GM12878 (cell line): ENCODE data around the gene NOTCH4. TPM values are rescaled to one million over a fixed set of nuclear protein-coding genes. Genes with fewer than 3 reads are reported as not detected.
A peak's percentile ranks its signal among the peaks of the same experiment; 100 is the strongest.

Source experiments
- ATAC-seq: fragments of 200-7000 bp; cut with Tn5 transposase; 3 replicates; pipeline ENCODE4 v1.9.1; 2020; ENCODE audit warnings: mild to moderate bottlenecking, moderate library complexity
- BruUV-seq: library from RNA; stranded (reverse); fragments of 400-500 nt; replicated peaks from 2 replicates; lab custom pipeline; 2021; lab: Mats Ljungman, UMichigan
- CTCF ChIA-PET: fragments of 300-600 bp; sonication (Branson Sonifier 250); formaldehyde crosslinking; extraction: SDS; loops from one replicate; lab custom pipeline; 2021; ENCODE audit warnings: inconsistent platforms; lab: Yijun Ruan, JAX
- POLR2A ChIA-PET: fragments of 350-600 bp; formaldehyde crosslinking; extraction: SDS; loops from one replicate; lab custom pipeline; 2021; ENCODE audit warnings: inconsistent platforms; lab: Charles Lee
- RAD21 ChIA-PET: fragments of 300-600 bp; sonication (Branson Sonifier 250); formaldehyde crosslinking; loops from one replicate; lab custom pipeline; 2023; ENCODE audit warnings: antibody characterized with exemption; ENCODE audit not compliant: unreplicated experiment; lab: Charles Lee
- SMC1A ChIA-PET: fragments of 300-600 bp; sonication (Branson Sonifier 250); formaldehyde crosslinking; loops from one replicate; lab custom pipeline; 2023; ENCODE audit not compliant: unreplicated experiment, uncharacterized antibody; lab: Charles Lee
- DNase-seq: peaks from one replicate; pipeline ENCODE4 v3.0.0-alpha.2; 2011; ENCODE audit warnings: low read depth, low spot score
- FAIRE-seq: peaks from 3 replicates; lab custom pipeline; 2011; peaks lifted over from hg19 to GRCh38; lab: Jason Lieb, UNC
- H2AFZ ChIP-seq: 2 replicates; pipeline ENCODE4 v1.6.0; 2011; ENCODE audit warnings: low read depth, low read length, control low read depth; ENCODE audit not compliant: control insufficient read depth
- H3K27ac ChIP-seq: 2 replicates; pipeline ENCODE4 v1.5.1; 2011; ENCODE audit warnings: control low read depth; ENCODE audit not compliant: control insufficient read depth, insufficient read depth
- H3K27me3 ChIP-seq, 2 experiments: replicated peaks in 1 of 2; 2 replicates each; pipeline versions ENCODE4 v1.6.0 to v1.6.1; 2011; ENCODE audit warnings: low read length in 1 of 2; ENCODE audit not compliant: control insufficient read depth in 2 of 2, insufficient read depth in 2 of 2
- H3K36me3 ChIP-seq, 2 experiments: 2 replicates each; pipeline ENCODE4 v1.5.1; 2011; ENCODE audit warnings: low read length in 1 of 2; ENCODE audit not compliant: control insufficient read depth in 2 of 2, insufficient read depth in 2 of 2
- H3K4me1 ChIP-seq: 2 replicates; pipeline ENCODE4 v1.6.1; 2011; ENCODE audit warnings: mild to moderate bottlenecking, low read length, moderate library complexity, mixed read lengths; ENCODE audit not compliant: control insufficient read depth, insufficient read depth
- H3K4me2 ChIP-seq: 2 replicates; pipeline ENCODE4 v1.6.0; 2011; ENCODE audit warnings: control low read depth; ENCODE audit not compliant: control insufficient read depth, insufficient read depth
- H3K4me3 ChIP-seq: fragments of 200-600 bp; sonication (generic); 2 replicates; pipeline ENCODE4 v1.5.1; 2016
- H3K79me2 ChIP-seq: 2 replicates; pipeline ENCODE4 v1.6.0; 2011; ENCODE audit warnings: low read length; ENCODE audit not compliant: control insufficient read depth, insufficient read depth
- H3K9ac ChIP-seq: 2 replicates; pipeline ENCODE4 v1.8.0; 2011; ENCODE audit warnings: low read length, control low read depth, mixed read lengths; ENCODE audit not compliant: control insufficient read depth, insufficient read depth
- H3K9me3 ChIP-seq: replicated peaks from 3 replicates; pipeline ENCODE4 v1.5.1; 2011; ENCODE audit warnings: mild to moderate bottlenecking, low read length; ENCODE audit not compliant: control insufficient read depth, insufficient read depth
- H4K20me1 ChIP-seq: 2 replicates; pipeline ENCODE4 v1.6.0; 2011; ENCODE audit not compliant: control insufficient read depth, insufficient read depth
- CTCF ChIP-seq, 3 experiments: IDR thresholded peaks in 2 of 3; conservative IDR thresholded peaks in 1 of 3; 2 replicates each; pipeline ENCODE4 v1.5.1; 2011; ENCODE audit warnings: low read depth in 3 of 3, low read length in 3 of 3, mild to moderate bottlenecking in 3 of 3, control low read depth in 2 of 3, moderate library complexity in 2 of 3, inconsistent platforms in 1 of 3, mixed read lengths in 1 of 3; ENCODE audit not compliant: control insufficient read depth in 2 of 3, insufficient read depth in 1 of 3; ENCODE audit errors: extremely low read depth in 1 of 3
- SMARCA5 ChIP-seq: fragments of 450-650 bp; IDR thresholded peaks from 2 replicates; pipeline ENCODE4 v1.6.1; 2017; ENCODE audit warnings: mild to moderate bottlenecking
- WGBS: methylation state at CpG from one replicate; pipeline ENCODE4 v1.1.6; 2016; ENCODE audit warnings: low lambda C conversion rate; ENCODE audit not compliant: insufficient replicate concordance, insufficient coverage; ENCODE audit errors: missing lambda C conversion rate; 5-methylcytosine and 5-hydroxymethylcytosine counted together
- in situ Hi-C: fragments of 300-500 bp; cut with MboI; formaldehyde crosslinking; loops from 9 replicates; pipeline ENCODE4 v1.14.3; 2018; ENCODE audit warnings: mixed read lengths
- intact Hi-C: fragments of 100-400 bp; cut with micrococcal nuclease; formaldehyde crosslinking; loops from one replicate; pipeline ENCODE4 v1.14.2; 2022; ENCODE audit not compliant: unreplicated experiment
- polyA plus RNA-seq, 11 experiments: library from polyadenylated mRNA; depleted of rRNA in 4 of 11; unstranded in 6 of 11; stranded (reverse) in 5 of 11; fragments of >200 nt; fragmentation: Nextera tagmentation in 4 of 11; fragmentation: Illumina TruSeq in 1 of 11; extraction: Ambion mirVana in 4 of 11; extraction: Trizol in 1 of 11; gene quantifications; 1 replicate in 1 of 11; 2 replicates in 10 of 11; pipeline versions ENCODE4 v1.2.1 to v1.2.3, GENCODE V29; 2011 to 2016; ENCODE audit warnings: inconsistent platforms in 2 of 11, missing spikeins in 2 of 11, low read depth in 1 of 11
- total RNA-seq, 4 experiments: library from RNA; depleted of rRNA in 3 of 4; stranded (reverse); fragments of >200 nt in 3 of 4; fragmentation: Illumina TruSeq in 1 of 4; extraction: Trizol in 1 of 4; gene quantifications; 2 replicates each; pipeline versions ENCODE4 v1.2.1 to v1.2.3, GENCODE V29; 2013 to 2021

NOTCH4 gene
- total and polyA plus RNA-seq, 10 of the 15 experiments (the other 5 are each of a cell fraction or from before 2014, with no cell fraction given): 0.66 to 3.3 (median 1.4) TPM

GRCh38 chr6:32148289-32149091 is 75.4 kb downstream of the NOTCH4 start:
- H3K9ac ChIP-seq: no peak overlapping the region
- H3K4me1 ChIP-seq: no peaks in the 10 kb centered on the region
- ChIA-PET CTCF (no interaction called here), RAD21 (no interaction called here), SMC1A (no interaction called here), POLR2A (no interaction called here)
- H3K27me3 ChIP-seq: peaks cover 9 to 12% of the 10 kb centered on the region in 2 experiments
- ATAC-seq (0 out of 3 replicates have a peak, but pooled peaks have one; percentile 32), FAIRE-seq (no peak), DNase-seq (no peak)
- 41% methylated on average over 39 of the region's 39 CpGs for WGBS
- intact Hi-C loops (no loop called here), in situ Hi-C loops (no loop called here)
- no peak overlapping the region for H2AFZ ChIP-seq
- no TSS peak for BruUV-seq
- peak overlapping the region; percentile 13; the same call in 1 of the 2 replicates for H3K4me2 ChIP-seq
- no peak overlapping the region for H3K27ac ChIP-seq
- H4K20me1 ChIP-seq: no peaks in the 10 kb centered on the region
- no peaks in the 10 kb centered on the region for H3K79me2 ChIP-seq
- H3K36me3 ChIP-seq: no peaks in the 10 kb centered on the region
- no peaks in the 10 kb centered on the region; the same call in 2 of the 3 replicates for H3K9me3 ChIP-seq
- no peak overlapping the region for H3K4me3 ChIP-seq
- no peak for TF ChIP-seq SMARCA5
- 0 out of 6 replicates have a peak, but pooled peaks of 1 of the 3 experiments have one; percentile 10 for TF ChIP-seq CTCF (IDR thresholded peaks at IDR 0.05 in 2 of 3, conservative IDR thresholded peaks at IDR 0.05 in 1 of 3; ENCODE audit: control insufficient read depth in 2 of 3, extremely low read depth in 1 of 3, insufficient read depth in 1 of 3, low read depth in 3 of 3, low read length in 3 of 3)
